DOHH2 (cell line): ENCODE data around the gene HECW1.

ENCODE experiments used
- H3F3A ChIP-seq: fragments of 200-600 bp; sonication (generic), shearing (Covaris generic); 2 replicates; pipeline ENCODE4 v1.6.0; 2016; ENCODE audit warnings: antibody characterized with exemption, mild to moderate bottlenecking; ENCODE audit not compliant: control insufficient read depth, insufficient read depth
- H3K27ac ChIP-seq: fragments of 200-600 bp; sonication (generic); 2 replicates; pipeline ENCODE4 v1.5.1; 2014; ENCODE audit warnings: low read depth, mild to moderate bottlenecking, low read length, moderate library complexity
- H3K27me3 ChIP-seq: fragments of 200-600 bp; sonication (generic); 2 replicates; pipeline ENCODE4 v1.6.1; 2014; ENCODE audit warnings: mild to moderate bottlenecking, low read length, mixed read lengths; ENCODE audit not compliant: control insufficient read depth
- H3K36me3 ChIP-seq: fragments of 200-600 bp; sonication (generic); 2 replicates; pipeline ENCODE4 v1.6.1; 2014; ENCODE audit warnings: mild to moderate bottlenecking, low read length, moderate library complexity, mixed read lengths; ENCODE audit not compliant: control insufficient read depth
- H3K4me1 ChIP-seq: fragments of 200-600 bp; sonication (generic); 2 replicates; pipeline ENCODE4 v1.6.1; 2014; ENCODE audit warnings: mild to moderate bottlenecking, low read length, mixed read lengths; ENCODE audit not compliant: control insufficient read depth
- H3K4me2 ChIP-seq: fragments of 200-600 bp; sonication (generic); 2 replicates; pipeline ENCODE4 v1.6.0; 2014; ENCODE audit warnings: mild to moderate bottlenecking, low read length, moderate library complexity
- H3K4me3 ChIP-seq: fragments of 200-600 bp; sonication (generic); 2 replicates; pipeline ENCODE4 v1.5.1; 2014; ENCODE audit warnings: mild to moderate bottlenecking, low read length, mixed read lengths
- H3K79me2 ChIP-seq: fragments of 200-600 bp; sonication (generic); 2 replicates; pipeline ENCODE4 v1.6.1; 2014; ENCODE audit warnings: mild to moderate bottlenecking, low read length, mixed read lengths; ENCODE audit not compliant: control insufficient read depth
- H3K9me2 ChIP-seq: fragments of 200-600 bp; sonication (generic); replicated peaks from 2 replicates; pipeline ENCODE4 v1.6.1; 2014; ENCODE audit warnings: mild to moderate bottlenecking, low read length, mixed read lengths; ENCODE audit not compliant: control insufficient read depth
- H3K9me3 ChIP-seq: fragments of 200-600 bp; sonication (generic); 2 replicates; pipeline ENCODE4 v1.6.1; 2014; ENCODE audit warnings: antibody characterized with exemption, low read length, mixed read lengths; ENCODE audit not compliant: control insufficient read depth, insufficient read depth
- H4K20me1 ChIP-seq: fragments of 200-600 bp; sonication (generic); 2 replicates; pipeline ENCODE4 v1.6.0; 2014; ENCODE audit warnings: low read depth, mild to moderate bottlenecking, antibody characterized with exemption, low read length, moderate library complexity; ENCODE audit not compliant: control insufficient read depth, insufficient read depth
- EZH2phosphoT487 ChIP-seq: fragments of 200-600 bp; sonication (generic); IDR thresholded peaks from 2 replicates; pipeline ENCODE4 v1.6.1; 2017; ENCODE audit warnings: borderline replicate concordance, mild to moderate bottlenecking, antibody characterized with exemption, low read length, moderate library complexity, mixed read lengths
- TF ChIP-seq, protein P1 (sequence below): fragments of 200-600 bp; sonication (generic); IDR thresholded peaks from one replicate; pipeline ENCODE4 v1.5.1; 2014; ENCODE audit warnings: antibody characterized with exemption, mild to moderate bottlenecking, low read depth, low read length; ENCODE audit not compliant: poor library complexity, severe bottlenecking

HECW1 gene

DNA sequence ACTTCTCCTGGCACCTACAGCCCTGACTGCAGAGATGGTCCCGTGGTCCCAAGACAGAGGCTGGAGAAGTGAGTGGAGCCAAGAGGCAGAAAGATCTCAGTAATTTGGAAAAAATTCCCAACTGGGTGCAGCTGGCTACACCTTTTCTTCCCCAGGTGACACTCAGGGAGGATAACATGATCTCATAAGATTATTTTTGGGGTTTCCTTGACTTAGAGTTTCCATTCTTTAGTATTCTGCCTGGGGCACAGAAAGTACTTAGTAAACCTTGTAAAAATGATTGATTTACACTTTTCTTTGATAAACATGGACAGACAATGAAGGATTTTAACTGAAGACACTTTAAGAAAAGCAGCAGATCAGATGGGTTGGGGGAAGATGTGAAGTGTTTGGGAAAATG lies 38.6 kb downstream of the HECW1 start:
- no peak overlapping the region for H3K4me2 ChIP-seq
- H3K9me2 ChIP-seq: no peaks in the 10 kb centered on the region
- no peaks in the 10 kb centered on the region for H3K79me2 ChIP-seq
- TF ChIP-seq, protein P1, sequence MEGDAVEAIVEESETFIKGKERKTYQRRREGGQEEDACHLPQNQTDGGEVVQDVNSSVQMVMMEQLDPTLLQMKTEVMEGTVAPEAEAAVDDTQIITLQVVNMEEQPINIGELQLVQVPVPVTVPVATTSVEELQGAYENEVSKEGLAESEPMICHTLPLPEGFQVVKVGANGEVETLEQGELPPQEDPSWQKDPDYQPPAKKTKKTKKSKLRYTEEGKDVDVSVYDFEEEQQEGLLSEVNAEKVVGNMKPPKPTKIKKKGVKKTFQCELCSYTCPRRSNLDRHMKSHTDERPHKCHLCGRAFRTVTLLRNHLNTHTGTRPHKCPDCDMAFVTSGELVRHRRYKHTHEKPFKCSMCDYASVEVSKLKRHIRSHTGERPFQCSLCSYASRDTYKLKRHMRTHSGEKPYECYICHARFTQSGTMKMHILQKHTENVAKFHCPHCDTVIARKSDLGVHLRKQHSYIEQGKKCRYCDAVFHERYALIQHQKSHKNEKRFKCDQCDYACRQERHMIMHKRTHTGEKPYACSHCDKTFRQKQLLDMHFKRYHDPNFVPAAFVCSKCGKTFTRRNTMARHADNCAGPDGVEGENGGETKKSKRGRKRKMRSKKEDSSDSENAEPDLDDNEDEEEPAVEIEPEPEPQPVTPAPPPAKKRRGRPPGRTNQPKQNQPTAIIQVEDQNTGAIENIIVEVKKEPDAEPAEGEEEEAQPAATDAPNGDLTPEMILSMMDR: no peak
- TF ChIP-seq EZH2phosphoT487: no peak
- H4K20me1 ChIP-seq: no peaks in the 10 kb centered on the region
- H3K27ac ChIP-seq: no peak overlapping the region
- H3K36me3 ChIP-seq: no peaks in the 10 kb centered on the region
- no peak overlapping the region for H3K4me3 ChIP-seq
- H3K27me3 ChIP-seq: no peaks in the 10 kb centered on the region
- H3F3A ChIP-seq: no peaks in the 10 kb centered on the region
- H3K4me1 ChIP-seq: no peaks in the 10 kb centered on the region
- H3K9me3 ChIP-seq: no peaks in the 10 kb centered on the region

DNA sequence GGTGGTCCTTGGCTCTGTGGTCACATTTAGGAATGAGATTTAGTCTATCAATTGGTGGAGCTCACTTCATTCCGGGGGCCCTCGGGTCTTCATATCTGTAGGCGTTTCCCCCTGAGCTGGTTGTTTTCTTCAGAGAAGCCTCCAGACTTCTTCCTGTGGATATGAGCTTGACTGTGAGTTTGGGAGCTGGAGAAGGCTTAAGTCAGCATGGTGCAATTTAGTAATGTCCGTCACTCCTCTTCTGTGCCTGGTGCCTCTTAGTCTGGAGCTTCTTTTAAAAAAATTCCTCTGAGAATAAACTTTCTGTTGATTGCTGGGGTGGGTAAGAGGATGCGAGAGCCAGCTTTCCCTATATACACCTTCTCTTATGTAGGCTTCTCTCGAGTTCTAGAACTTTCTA lies 40.2 kb downstream of the HECW1 start:
- no peak overlapping the region for H3K4me2 ChIP-seq
- no peaks in the 10 kb centered on the region for H3K36me3 ChIP-seq
- no peaks in the 10 kb centered on the region for H3K9me2 ChIP-seq
- no peak overlapping the region for H3K27ac ChIP-seq
- no peaks in the 10 kb centered on the region for H3K79me2 ChIP-seq
- TF ChIP-seq, protein P1: no peak
- no peak for TF ChIP-seq EZH2phosphoT487
- no peak overlapping the region for H3K4me3 ChIP-seq
- H3K27me3 ChIP-seq: no peaks in the 10 kb centered on the region
- no peaks in the 10 kb centered on the region for H4K20me1 ChIP-seq
- H3K9me3 ChIP-seq: no peaks in the 10 kb centered on the region
- H3K4me1 ChIP-seq: no peaks in the 10 kb centered on the region
- H3F3A ChIP-seq: no peaks in the 10 kb centered on the region

DNA sequence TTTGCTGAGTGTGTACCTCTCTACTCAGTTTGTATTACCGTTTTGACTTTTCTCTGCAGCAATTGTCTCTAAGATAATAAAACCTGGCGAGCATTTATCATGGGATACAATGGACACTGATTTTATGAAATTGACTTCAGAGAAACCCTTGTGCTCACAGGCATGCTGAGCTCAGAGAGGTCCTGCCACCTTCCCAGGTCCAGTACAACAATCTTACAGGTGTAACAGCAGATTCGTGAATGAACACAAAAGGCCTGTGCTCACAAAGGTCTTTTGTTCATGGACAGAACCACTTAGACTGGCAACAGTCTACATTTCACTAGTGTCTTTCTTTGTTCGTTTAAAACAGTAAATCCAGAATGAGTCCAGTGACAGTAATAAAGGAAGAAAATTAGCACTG lies 43.2 kb downstream of the HECW1 start:
- Histone ChIP-seq H3F3A (no peaks in the 10 kb centered on the region), H3K79me2 (no peaks in the 10 kb centered on the region), H3K27me3 (no peaks in the 10 kb centered on the region), H3K9me3 (no peaks in the 10 kb centered on the region), H3K36me3 (no peaks in the 10 kb centered on the region), H3K4me3 (no peak overlapping the region), H3K27ac (no peak overlapping the region), H3K4me1 (no peaks in the 10 kb centered on the region), H3K4me2 (no peak overlapping the region), H4K20me1 (no peaks in the 10 kb centered on the region), H3K9me2 (no peaks in the 10 kb centered on the region)
- TF ChIP-seq, protein P1: no peak
- no peak for TF ChIP-seq EZH2phosphoT487

DNA sequence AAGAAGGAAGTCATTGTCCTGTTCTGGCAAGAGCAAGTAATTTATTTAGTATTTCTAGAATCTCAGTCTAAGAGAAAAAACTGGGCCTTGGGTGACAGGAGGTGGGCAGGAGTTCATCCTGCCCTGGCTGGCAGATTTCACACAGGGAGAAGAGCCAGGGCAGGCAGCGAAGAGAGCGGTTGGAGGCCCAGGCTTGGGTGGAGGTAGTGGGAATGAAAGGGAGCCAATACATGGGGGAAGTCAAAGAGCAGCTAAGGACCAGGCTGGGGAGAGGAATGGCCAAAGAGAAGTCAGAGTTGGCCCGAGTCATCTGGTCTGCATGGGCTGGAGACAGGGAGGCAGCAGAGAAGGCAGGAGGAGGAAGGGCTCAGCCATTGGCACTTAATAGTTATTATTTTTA lies 51.4 kb downstream of the HECW1 start:
- no peaks in the 10 kb centered on the region for H3F3A ChIP-seq
- H3K9me2 ChIP-seq: no peaks in the 10 kb centered on the region
- no peak overlapping the region for H3K4me3 ChIP-seq
- H3K4me2 ChIP-seq: no peak overlapping the region
- H3K4me1 ChIP-seq: no peaks in the 10 kb centered on the region
- TF ChIP-seq EZH2phosphoT487: no peak
- TF ChIP-seq, protein P1: no peak
- no peaks in the 10 kb centered on the region for H3K79me2 ChIP-seq
- H3K27ac ChIP-seq: no peak overlapping the region
- H3K27me3 ChIP-seq: no peaks in the 10 kb centered on the region
- no peaks in the 10 kb centered on the region for H3K9me3 ChIP-seq
- no peaks in the 10 kb centered on the region for H4K20me1 ChIP-seq
- no peaks in the 10 kb centered on the region for H3K36me3 ChIP-seq
